ENCODE results near the gene C1QC.
"Not testable (repeated sequence)": the region's sequence is repeated elsewhere in the genome, so short reads cannot be mapped to it uniquely, and the experiment has no call there.

The C1QC gene

GRCh38 chr1:22651941-22652856 is 8.8 kb downstream of the C1QC start:
- no peak for DNase-seq (ENCODE audit: low read depth)

GRCh38 chr1:22652881-22653316 is 9.5 kb downstream of the C1QC start, which contains the start of gene C1QB:
Gene C1QB (plus strand): TSS chr1:22653236. CDS start chr1:22659463, 6,227 bp downstream.
- DNase-seq (ENCODE audit: low read depth): no peak

DNA sequence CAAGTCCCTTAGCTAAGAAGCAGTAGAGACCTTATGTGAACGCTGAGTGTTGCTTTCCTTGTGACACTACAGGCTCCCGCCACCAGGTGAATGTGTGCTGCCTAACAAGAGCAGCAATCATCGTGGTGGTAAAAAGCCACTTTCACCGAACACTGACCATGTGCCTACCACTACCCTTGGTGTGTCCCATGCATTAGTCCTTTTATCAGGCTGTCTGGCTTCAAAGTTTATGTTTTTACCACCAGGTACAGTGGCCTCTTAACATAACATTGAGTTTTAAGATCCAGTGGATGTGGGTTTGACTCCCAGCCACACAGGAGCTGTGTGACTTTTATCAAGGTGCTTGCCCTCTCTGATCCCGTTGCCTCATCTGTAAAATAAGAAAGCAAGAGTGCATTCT is 11.3 kb downstream of the C1QC start:
- no peak for DNase-seq (ENCODE audit: low read depth)

DNA sequence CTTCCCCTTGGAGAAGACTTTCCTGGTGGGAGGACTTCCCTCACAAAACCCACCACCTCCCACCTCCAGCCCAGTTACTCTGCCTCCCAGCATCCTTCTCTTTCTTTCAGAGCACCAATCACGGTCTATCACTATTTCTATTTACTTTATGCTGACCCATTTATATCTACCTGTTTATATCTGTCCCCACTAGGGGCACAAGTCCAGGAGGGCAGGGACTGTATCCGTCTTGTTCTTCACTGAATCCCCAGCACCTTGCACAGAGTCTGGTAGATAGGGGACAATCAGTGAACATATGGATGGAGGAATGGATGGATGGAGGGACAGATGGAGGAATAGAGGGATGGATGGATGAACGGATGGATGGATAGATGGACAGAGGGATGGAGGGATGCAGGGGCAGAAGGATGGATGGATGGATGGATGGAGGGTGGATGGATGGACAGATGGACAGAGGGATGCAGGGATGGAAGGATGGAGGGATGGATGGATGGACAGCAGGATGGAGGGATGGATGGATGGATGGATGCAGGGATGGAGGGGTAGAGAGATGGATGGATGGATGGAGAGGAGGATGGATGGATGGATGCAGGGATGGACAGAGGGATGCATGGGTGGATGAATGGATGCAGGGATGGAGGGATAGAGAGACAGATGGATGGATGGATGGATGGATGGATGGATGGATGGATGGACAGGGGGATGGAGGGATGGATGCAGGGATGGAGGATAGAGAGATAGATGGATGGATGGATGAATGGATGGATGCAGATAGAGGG is 15.1 kb downstream of the C1QC start:
- no peak for DNase-seq (ENCODE audit: low read depth)

DNA sequence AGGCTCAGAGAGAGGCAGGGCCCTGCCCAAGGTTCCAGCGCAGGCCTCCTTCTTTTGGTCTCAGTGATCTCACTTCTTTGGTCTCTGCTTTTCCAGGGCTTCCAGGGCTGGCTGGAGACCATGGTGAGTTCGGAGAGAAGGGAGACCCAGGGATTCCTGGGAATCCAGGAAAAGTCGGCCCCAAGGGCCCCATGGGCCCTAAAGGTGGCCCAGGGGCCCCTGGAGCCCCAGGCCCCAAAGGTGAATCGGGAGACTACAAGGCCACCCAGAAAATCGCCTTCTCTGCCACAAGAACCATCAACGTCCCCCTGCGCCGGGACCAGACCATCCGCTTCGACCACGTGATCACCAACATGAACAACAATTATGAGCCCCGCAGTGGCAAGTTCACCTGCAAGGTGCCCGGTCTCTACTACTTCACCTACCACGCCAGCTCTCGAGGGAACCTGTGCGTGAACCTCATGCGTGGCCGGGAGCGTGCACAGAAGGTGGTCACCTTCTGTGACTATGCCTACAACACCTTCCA is 17.3 kb downstream of the C1QC start:
- DNase-seq (ENCODE audit: low read depth): no peak

DNA sequence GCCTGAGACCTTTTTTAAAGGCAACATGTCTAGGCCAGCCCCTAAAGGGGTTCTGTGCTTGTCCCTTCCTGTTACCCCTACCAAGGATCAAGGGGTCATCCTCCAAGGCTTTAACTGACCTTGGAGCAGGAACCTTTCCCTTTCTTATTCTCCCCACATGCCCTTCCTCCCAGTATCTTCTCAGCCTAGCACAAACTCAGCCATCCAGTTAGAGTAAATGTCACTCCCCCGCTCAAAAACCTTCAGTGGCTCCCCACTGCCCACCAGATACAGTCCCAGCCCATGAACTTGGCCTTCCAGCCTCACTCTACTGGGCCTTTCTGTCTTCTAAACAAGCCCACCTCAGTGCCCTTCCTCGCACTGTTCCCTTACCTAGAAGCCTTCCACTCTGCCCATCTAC is 18.4 kb downstream of the C1QC start:
- no peak for DNase-seq (ENCODE audit: low read depth)

GRCh38 chr1:22662318-22662717 is 18.9 kb downstream of the C1QC start:
- DNase-seq (ENCODE audit: low read depth): no peak

GRCh38 chr1:22662986-22663408 is 19.6 kb downstream of the C1QC start:
- DNase-seq (ENCODE audit: low read depth): no peak

GRCh38 chr1:22665752-22666151 is 22.3 kb downstream of the C1QC start:
- no peak for DNase-seq (ENCODE audit: low read depth)

GRCh38 chr1:22666412-22666811 is 23.0 kb downstream of the C1QC start:
- no peak for DNase-seq (ENCODE audit: low read depth)

DNA sequence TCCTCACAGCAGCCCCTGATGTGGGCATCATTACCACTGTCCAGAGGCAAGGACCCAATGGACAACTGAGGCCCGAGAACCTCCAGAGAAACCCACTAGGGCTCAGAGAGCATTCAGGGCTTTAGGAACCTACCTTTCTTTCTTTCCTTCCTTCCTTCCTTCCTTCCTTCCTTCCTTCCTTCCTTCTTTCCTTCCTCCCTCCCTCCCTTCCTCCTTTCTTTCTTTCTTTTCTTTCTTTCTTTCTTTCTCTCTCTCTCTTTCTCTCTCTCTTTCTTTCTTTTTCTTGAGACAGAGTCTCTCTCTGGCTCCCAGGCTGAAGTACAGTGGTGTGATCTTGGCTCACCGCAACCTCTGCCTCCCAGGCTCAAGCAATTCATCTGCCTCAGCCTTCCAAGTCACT is 25.4 kb downstream of the C1QC start:
- not testable (repeated sequence) for DNase-seq (ENCODE audit: low read depth)

DNA sequence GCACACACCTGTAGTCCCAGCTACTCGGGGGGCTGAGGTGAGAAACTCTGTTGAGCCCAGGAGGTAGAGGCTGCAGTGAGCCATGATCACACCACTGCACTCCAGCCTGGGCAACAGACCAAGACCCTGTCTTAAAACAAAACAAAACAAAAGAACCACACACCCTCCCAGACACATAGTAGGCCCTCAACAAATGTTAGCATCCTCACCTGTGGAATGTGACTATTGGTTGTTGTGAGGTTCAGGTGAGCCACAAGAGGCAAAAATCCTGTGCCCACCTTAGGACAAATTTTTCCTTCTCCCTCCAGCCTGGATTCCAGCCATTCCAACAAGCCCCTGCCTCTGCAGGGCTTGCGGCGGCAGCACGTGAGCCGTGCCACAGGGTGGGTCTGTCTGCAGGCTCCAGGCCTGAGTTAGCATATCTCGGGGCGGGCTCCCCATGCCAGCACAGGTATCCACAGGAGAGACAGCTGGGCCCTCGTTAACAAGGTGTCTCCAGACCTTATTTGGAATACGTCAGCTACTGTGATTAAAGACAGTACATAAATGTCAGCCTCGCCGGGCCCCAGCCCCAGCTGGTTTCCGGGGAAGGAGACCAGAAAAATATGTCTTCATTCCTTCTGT is 27.0 kb downstream of the C1QC start:
- DNase-seq (ENCODE audit: low read depth): no peak

GRCh38 chr1:22671999-22672398 is 28.6 kb downstream of the C1QC start:
- no peak for DNase-seq (ENCODE audit: low read depth)

GRCh38 chr1:22673486-22674409 is 30.3 kb downstream of the C1QC start:
- DNase-seq (ENCODE audit: low read depth): peak; percentile 7

GRCh38 chr1:22674410-22674749 is 30.9 kb downstream of the C1QC start:
- no peak for DNase-seq (ENCODE audit: low read depth)

DNA sequence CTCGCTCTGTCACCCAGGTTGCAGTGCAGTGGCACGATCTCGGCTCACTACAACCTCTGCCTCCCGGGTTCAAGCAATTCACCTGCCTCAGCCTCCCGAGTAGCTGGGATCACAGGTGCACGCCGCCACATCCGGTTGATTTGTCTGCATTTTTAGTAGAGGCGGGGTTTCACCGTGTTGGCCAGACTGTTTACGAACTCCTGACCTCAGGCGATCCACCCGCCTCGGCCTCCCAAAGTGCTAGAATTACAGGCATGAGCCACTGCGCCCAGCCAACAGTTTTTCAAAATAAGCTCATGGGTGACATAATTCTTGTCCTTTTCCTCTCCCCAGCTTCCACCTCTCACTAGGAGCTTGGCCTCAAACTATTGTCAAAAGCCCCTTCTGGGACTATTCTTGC is 32.7 kb downstream of the C1QC start:
- not testable (repeated sequence) for DNase-seq (ENCODE audit: low read depth)

DNA sequence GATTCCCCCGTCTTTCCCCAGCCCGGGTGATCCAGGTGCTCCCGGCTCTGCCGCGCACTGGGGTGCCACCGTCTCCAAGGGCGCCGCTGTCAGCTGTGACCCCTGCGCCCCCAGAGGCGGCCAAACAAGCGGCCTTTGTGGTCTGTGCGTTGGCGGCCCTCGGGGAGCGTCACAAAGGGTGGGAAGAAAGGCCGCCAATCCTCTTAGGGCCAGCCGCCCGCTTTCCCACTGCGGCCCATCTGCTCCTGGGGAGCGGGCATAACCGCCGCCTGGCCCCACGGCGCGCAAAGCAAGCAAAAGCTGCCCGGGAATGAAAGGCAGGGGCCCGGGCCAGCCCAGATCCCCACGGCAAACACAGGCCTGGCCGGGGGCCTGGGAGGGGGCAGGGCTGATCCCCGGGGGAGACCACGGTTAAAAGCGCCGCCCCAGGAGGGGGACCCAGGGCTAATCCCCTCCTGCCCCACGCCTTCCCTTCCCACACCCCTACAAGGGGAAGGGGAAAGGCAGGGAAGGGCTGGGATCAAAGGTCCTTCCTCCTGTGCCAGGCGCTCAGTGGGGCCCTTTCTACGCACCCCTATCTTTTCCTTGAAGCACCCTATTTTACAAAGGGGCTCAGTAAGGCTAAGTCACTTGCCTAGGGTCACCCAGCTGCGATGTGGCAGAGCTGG is 33.6 kb downstream of the C1QC start:
- no peak for DNase-seq (ENCODE audit: low read depth)

DNA sequence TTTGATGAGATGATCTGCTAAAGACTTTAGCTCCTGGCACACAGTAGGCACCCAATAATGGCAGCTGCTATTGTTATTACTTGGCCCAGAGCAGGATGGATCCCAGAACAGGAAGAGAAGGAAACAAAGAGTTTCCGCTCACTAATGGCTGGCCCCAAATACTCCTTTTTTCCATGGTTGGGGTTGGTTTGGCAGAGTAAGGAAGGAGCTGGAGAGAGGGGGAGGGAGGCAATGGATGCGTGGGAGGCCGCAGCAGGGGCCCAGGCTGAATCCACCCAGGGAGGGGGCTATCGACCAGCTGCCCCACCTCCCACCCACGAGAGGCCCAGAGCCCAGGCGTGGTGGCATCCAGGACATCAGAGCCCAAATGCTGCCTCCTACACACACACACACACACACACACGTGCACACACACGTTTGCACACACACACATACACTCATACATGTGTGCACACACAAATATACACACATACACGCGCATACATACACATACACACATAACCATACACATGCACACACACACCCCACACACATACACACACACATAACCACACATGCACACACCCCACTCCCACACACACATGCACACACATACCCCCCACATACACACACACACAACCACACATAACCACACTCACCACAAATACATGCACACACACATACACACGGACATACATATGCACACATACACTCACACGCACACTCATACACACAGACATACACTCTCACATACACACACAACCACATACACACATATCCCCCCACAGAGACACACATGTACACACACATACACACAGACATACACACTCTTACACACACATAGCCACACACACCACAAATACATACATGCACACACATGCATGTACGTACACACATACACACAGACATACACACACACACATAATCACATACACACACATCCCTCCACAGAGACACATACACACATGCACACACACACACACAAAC is 34.8 kb downstream of the C1QC start:
- no peak for DNase-seq (ENCODE audit: low read depth)

- DNase-seq (ENCODE audit: low read depth): no peak
Measured at GRCh38 chr1:22680726-22681125, 37.3 kb downstream of the C1QC start.

All from GM04503 (cell line).